Measurements from ENCODE around the gene WDFY4.

Gene WDFY4

DNA sequence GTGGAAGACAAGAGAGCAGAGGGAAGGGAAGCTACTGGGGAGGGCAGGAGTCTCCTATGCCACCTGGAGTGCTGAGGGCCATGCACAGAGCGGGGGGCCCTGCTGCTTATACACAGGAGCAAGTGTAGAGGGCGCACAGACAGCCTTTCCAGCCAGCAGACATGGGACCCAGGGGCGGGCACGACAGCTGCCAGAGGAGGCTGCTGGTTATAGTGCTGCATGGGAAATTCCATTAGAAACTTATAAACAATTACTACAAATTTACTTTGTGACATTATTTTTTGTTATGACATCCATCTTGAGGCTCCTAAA, 90.5 kb downstream of the WDFY4 start:
- H3K9me3 ChIP-seq (ENCODE audit: control insufficient read depth in 5 of 5, low read length in 5 of 5): no peaks in the 10 kb centered on the region
- H3K27ac ChIP-seq (ENCODE audit: low read depth, low read length): no peak overlapping the region
- H3K27me3 ChIP-seq (ENCODE audit: control insufficient read depth in 5 of 5, insufficient read depth in 4 of 5, low read length in 5 of 5): no peaks in the 10 kb centered on the region
- peaks cover 0 to 13% (median 0%) of the 10 kb centered on the region in 5 donors for H3K36me3 ChIP-seq (ENCODE audit: control insufficient read depth in 5 of 5, insufficient read depth in 5 of 5, low read length in 5 of 5)
- H3K4me3 ChIP-seq (ENCODE audit: low read depth in 1 of 5, low read length in 5 of 5): no peak overlapping the region
- peaks cover 0 to 3% (median 0%) of the 10 kb centered on the region in 5 donors for H3K4me1 ChIP-seq (ENCODE audit: control insufficient read depth in 5 of 5, insufficient read depth in 5 of 5, low read length in 5 of 5)
- no peak overlapping the region for H3K9ac ChIP-seq (ENCODE audit: low read length in 5 of 5)

DNA sequence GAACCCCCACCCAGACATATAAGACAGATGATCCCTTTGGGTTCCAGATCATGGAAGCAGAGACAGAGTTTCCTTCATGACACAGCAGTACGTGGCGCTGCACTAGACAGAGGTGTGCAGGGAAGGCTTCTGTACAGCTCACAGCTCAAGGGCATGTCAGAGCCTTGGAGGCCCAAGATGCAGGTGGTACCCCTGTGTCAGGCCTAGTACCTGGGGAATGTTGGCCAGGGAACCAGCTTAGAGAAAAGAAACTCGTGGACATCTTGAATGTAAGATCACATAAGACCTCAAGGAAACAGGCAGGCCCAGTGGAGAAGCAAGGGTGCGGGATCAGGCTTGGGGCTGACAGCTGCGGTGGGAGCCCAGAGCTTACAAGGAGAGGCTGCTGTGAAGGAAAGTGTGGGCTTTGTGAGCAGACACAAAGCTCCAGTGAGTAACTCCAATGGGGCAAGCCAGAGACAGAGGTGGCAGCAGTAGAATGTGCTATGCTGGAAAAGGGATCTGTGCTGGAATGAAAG, 91.4 kb downstream of the WDFY4 start:
- Histone ChIP-seq H3K27me3 (ENCODE audit: control insufficient read depth in 5 of 5, insufficient read depth in 4 of 5, low read length in 5 of 5) (no peaks in the 10 kb centered on the region), H3K27ac (ENCODE audit: low read depth, low read length) (no peak overlapping the region), H3K9ac (ENCODE audit: low read length in 5 of 5) (no peak overlapping the region), H3K4me1 (ENCODE audit: control insufficient read depth in 5 of 5, insufficient read depth in 5 of 5, low read length in 5 of 5) (no peaks in the 10 kb centered on the region), H3K36me3 (ENCODE audit: control insufficient read depth in 5 of 5, insufficient read depth in 5 of 5, low read length in 5 of 5) (peaks cover 0 to 16% (median 0%) of the 10 kb centered on the region in 5 donors), H3K4me3 (ENCODE audit: low read depth in 1 of 5, low read length in 5 of 5) (no peak overlapping the region), H3K9me3 (ENCODE audit: control insufficient read depth in 5 of 5, low read length in 5 of 5) (no peaks in the 10 kb centered on the region)

GRCh38 chr10:48776528-48776927, 91.9 kb downstream of the WDFY4 start:
- Histone ChIP-seq H3K9me3 (ENCODE audit: control insufficient read depth in 5 of 5, low read length in 5 of 5) (no peaks in the 10 kb centered on the region), H3K4me3 (ENCODE audit: low read depth in 1 of 5, low read length in 5 of 5) (no peak overlapping the region), H3K9ac (ENCODE audit: low read length in 5 of 5) (no peak overlapping the region)

DNA sequence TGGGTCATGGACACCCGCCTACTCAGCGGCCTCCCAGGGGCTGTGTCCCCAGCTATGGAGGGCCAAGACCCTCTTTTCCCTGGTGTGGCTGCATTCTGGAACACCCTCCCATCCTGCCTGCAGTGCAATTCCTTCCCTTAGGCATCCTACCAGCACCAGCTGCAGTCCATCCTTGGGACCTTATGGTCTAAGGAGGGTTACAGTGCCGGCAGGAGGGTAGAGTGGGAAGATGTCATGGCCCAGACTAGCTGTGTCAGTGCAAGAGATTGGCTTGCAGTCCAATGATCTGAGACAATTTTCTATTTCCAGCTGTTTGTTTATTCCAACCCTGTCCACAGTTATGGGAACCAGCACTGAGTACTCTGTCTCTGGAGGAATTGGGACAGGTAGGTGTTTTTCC, 92.4 kb downstream of the WDFY4 start:
- H3K27ac ChIP-seq (ENCODE audit: low read depth, low read length): no peak overlapping the region
- no peak overlapping the region for H3K4me3 ChIP-seq (ENCODE audit: low read depth in 1 of 5, low read length in 5 of 5)
- no peaks in the 10 kb centered on the region for H3K9me3 ChIP-seq (ENCODE audit: control insufficient read depth in 5 of 5, low read length in 5 of 5)
- no peaks in the 10 kb centered on the region for H3K4me1 ChIP-seq (ENCODE audit: control insufficient read depth in 5 of 5, insufficient read depth in 5 of 5, low read length in 5 of 5)
- H3K27me3 ChIP-seq (ENCODE audit: control insufficient read depth in 5 of 5, insufficient read depth in 4 of 5, low read length in 5 of 5): no peaks in the 10 kb centered on the region
- H3K36me3 ChIP-seq (ENCODE audit: control insufficient read depth in 5 of 5, insufficient read depth in 5 of 5, low read length in 5 of 5): peaks cover 0 to 16% (median 0%) of the 10 kb centered on the region in 5 donors
- H3K9ac ChIP-seq (ENCODE audit: low read length in 5 of 5): no peak overlapping the region

More at GRCh38 chr10:48776528-48776927, 91.9 kb downstream of the WDFY4 start:
- Histone ChIP-seq H3K4me1 (ENCODE audit: control insufficient read depth in 5 of 5, insufficient read depth in 5 of 5, low read length in 5 of 5) (no peaks in the 10 kb centered on the region), H3K27me3 (ENCODE audit: control insufficient read depth in 5 of 5, insufficient read depth in 4 of 5, low read length in 5 of 5) (no peaks in the 10 kb centered on the region), H3K36me3 (ENCODE audit: control insufficient read depth in 5 of 5, insufficient read depth in 5 of 5, low read length in 5 of 5) (peaks cover 0 to 16% (median 0%) of the 10 kb centered on the region in 5 donors), H3K27ac (ENCODE audit: low read depth, low read length) (no peak overlapping the region)

DNA sequence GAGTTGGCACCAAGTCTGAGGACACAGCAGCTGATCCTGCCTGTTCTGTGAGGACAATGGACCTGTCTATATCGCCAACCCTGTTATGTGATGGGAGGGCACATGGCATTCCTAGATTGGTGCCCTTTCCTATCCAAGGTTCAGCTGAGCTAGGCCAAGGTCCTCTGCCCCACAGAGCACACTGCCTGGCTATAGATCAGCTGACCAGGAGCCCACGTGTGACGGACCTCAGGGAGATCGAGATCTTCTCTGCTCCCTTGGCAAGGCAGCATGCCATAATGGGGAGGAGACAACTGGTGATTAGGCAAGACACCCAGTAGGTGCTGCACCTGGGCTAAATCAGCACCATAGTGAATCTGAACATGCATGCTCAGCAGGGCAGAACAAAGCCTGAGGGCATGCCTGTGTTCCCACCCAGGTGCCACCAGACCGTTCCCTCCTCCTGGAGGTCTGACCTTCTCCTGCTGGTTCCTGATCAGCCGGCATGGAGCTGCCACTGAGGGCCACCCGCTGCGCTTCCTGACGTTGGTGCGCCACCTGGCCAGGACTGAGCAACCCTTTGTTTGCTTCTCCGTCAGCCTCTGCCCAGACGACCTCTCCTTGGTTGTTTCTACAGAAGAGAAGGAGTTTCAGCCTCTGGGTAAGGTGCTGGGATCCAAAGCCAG, 93.7 kb downstream of the WDFY4 start:
- H3K36me3 ChIP-seq (ENCODE audit: control insufficient read depth in 5 of 5, insufficient read depth in 5 of 5, low read length in 5 of 5): peaks cover 0 to 19% (median 0%) of the 10 kb centered on the region in 5 donors
- H3K4me1 ChIP-seq (ENCODE audit: control insufficient read depth in 5 of 5, insufficient read depth in 5 of 5, low read length in 5 of 5): no peaks in the 10 kb centered on the region
- no peak overlapping the region for H3K27ac ChIP-seq (ENCODE audit: low read depth, low read length)
- no peaks in the 10 kb centered on the region for H3K27me3 ChIP-seq (ENCODE audit: control insufficient read depth in 5 of 5, insufficient read depth in 4 of 5, low read length in 5 of 5)
- no peak overlapping the region for H3K4me3 ChIP-seq (ENCODE audit: low read depth in 1 of 5, low read length in 5 of 5)
- no peak overlapping the region for H3K9ac ChIP-seq (ENCODE audit: low read length in 5 of 5)
- H3K9me3 ChIP-seq (ENCODE audit: control insufficient read depth in 5 of 5, low read length in 5 of 5): no peaks in the 10 kb centered on the region

DNA sequence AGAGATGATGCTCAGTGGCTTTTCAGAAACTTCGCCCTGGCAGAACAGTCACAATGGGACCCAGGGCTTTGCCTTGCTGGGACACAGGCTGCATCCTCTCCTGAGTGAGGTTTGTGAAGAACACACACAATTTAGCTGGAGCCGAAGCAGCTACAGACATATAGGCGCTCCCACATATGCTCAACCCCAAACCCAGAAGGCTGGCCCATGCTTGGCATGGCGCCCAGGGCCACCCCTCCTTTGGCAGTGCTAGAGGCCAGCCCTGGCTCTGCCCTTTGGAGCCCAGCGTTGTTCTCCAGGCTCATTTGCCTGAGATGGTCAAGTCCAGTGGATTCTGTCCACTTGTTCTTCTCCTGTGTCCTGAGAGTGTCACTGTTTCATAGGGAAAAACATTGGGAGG, 94.4 kb downstream of the WDFY4 start:
- no peaks in the 10 kb centered on the region for H3K27me3 ChIP-seq (ENCODE audit: control insufficient read depth in 5 of 5, insufficient read depth in 4 of 5, low read length in 5 of 5)
- H3K9ac ChIP-seq (ENCODE audit: low read length in 5 of 5): no peak overlapping the region
- H3K4me3 ChIP-seq (ENCODE audit: low read depth in 1 of 5, low read length in 5 of 5): no peak overlapping the region
- H3K36me3 ChIP-seq (ENCODE audit: control insufficient read depth in 5 of 5, insufficient read depth in 5 of 5, low read length in 5 of 5): peaks cover 0 to 19% (median 0%) of the 10 kb centered on the region in 5 donors
- no peaks in the 10 kb centered on the region for H3K4me1 ChIP-seq (ENCODE audit: control insufficient read depth in 5 of 5, insufficient read depth in 5 of 5, low read length in 5 of 5)
- no peak overlapping the region for H3K27ac ChIP-seq (ENCODE audit: low read depth, low read length)
- H3K9me3 ChIP-seq (ENCODE audit: control insufficient read depth in 5 of 5, low read length in 5 of 5): no peaks in the 10 kb centered on the region

GRCh38 chr10:48779546-48780152, 95.0 kb downstream of the WDFY4 start:
- Histone ChIP-seq H3K27ac (ENCODE audit: low read depth, low read length) (no peak overlapping the region), H3K27me3 (ENCODE audit: control insufficient read depth in 5 of 5, insufficient read depth in 4 of 5, low read length in 5 of 5) (no peaks in the 10 kb centered on the region), H3K4me3 (ENCODE audit: low read depth in 1 of 5, low read length in 5 of 5) (no peak overlapping the region), H3K9me3 (ENCODE audit: control insufficient read depth in 5 of 5, low read length in 5 of 5) (no peaks in the 10 kb centered on the region), H3K9ac (ENCODE audit: low read length in 5 of 5) (no peak overlapping the region), H3K4me1 (ENCODE audit: control insufficient read depth in 5 of 5, insufficient read depth in 5 of 5, low read length in 5 of 5) (no peaks in the 10 kb centered on the region), H3K36me3 (ENCODE audit: control insufficient read depth in 5 of 5, insufficient read depth in 5 of 5, low read length in 5 of 5) (peaks cover 0 to 17% (median 0%) of the 10 kb centered on the region in 5 donors)

GRCh38 chr10:48780341-48780740, 95.7 kb downstream of the WDFY4 start:
- H3K27me3 ChIP-seq (ENCODE audit: control insufficient read depth in 5 of 5, insufficient read depth in 4 of 5, low read length in 5 of 5): no peaks in the 10 kb centered on the region
- H3K4me3 ChIP-seq (ENCODE audit: low read depth in 1 of 5, low read length in 5 of 5): no peak overlapping the region
- H3K36me3 ChIP-seq (ENCODE audit: control insufficient read depth in 5 of 5, insufficient read depth in 5 of 5, low read length in 5 of 5): peaks cover 0 to 17% (median 0%) of the 10 kb centered on the region in 5 donors

DNA sequence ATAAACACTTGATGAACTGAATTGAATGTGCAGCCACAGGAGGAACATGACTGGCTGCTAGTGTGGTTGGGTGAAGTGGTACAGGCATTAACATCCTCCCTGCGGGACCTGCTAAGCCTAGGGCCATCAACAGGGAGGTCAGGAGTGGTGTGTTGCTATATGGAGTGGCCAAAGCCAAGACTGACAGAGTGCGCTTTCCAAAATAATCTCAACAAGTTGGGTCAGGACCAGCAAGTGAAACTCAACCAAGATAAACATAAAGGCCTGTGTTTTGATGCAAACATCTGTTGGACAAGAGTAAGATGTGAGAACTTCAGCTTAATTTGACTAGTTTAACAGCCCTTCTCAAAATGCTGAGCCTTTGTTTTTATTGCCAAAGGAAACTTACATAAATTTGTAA, 97.7 kb downstream of the WDFY4 start:
- H3K36me3 ChIP-seq (ENCODE audit: control insufficient read depth in 5 of 5, insufficient read depth in 5 of 5, low read length in 5 of 5): peaks cover 0 to 15% (median 0%) of the 10 kb centered on the region in 5 donors

More at GRCh38 chr10:48780341-48780740, 95.7 kb downstream of the WDFY4 start:
- H3K9ac ChIP-seq (ENCODE audit: low read length in 5 of 5): no peak overlapping the region
- H3K27ac ChIP-seq (ENCODE audit: low read depth, low read length): no peak overlapping the region
- H3K4me1 ChIP-seq (ENCODE audit: control insufficient read depth in 5 of 5, insufficient read depth in 5 of 5, low read length in 5 of 5): no peaks in the 10 kb centered on the region
- H3K9me3 ChIP-seq (ENCODE audit: control insufficient read depth in 5 of 5, low read length in 5 of 5): no peaks in the 10 kb centered on the region

DNA sequence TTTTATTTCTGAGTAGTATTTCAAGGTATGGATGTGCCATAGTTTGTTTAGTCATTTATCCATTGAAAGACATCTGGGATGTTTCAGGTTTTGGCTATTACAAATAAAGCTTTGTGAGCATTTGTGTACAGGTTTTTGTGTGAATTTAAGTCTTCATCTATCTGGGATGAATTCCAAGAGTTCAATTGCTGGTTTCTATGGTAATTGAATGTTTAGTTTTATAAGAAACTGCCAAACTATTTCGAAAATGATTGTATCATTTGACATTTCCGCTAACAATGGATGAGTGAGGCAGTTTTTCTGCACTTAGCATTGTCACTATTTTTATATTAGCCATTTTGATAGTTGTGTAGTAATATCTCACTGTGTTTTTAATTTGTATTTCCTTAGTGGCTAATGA, 99.4 kb downstream of the WDFY4 start:
- H3K36me3 ChIP-seq (ENCODE audit: control insufficient read depth in 5 of 5, insufficient read depth in 5 of 5, low read length in 5 of 5): peaks cover 0 to 9% (median 0%) of the 10 kb centered on the region in 5 donors
- no peaks in the 10 kb centered on the region for H3K4me1 ChIP-seq (ENCODE audit: control insufficient read depth in 5 of 5, insufficient read depth in 5 of 5, low read length in 5 of 5)
- no peaks in the 10 kb centered on the region for H3K9me3 ChIP-seq (ENCODE audit: control insufficient read depth in 5 of 5, low read length in 5 of 5)
- no peak overlapping the region for H3K4me3 ChIP-seq (ENCODE audit: low read depth in 1 of 5, low read length in 5 of 5)
- no peak overlapping the region for H3K9ac ChIP-seq (ENCODE audit: low read length in 5 of 5)
- H3K27me3 ChIP-seq (ENCODE audit: control insufficient read depth in 5 of 5, insufficient read depth in 4 of 5, low read length in 5 of 5): no peaks in the 10 kb centered on the region
- H3K27ac ChIP-seq (ENCODE audit: low read depth, low read length): no peak overlapping the region

More for the DNA sequence above, 97.7 kb downstream of the WDFY4 start:
- no peak overlapping the region for H3K27ac ChIP-seq (ENCODE audit: low read depth, low read length)
- no peak overlapping the region for H3K9ac ChIP-seq (ENCODE audit: low read length in 5 of 5)
- H3K9me3 ChIP-seq (ENCODE audit: control insufficient read depth in 5 of 5, low read length in 5 of 5): no peaks in the 10 kb centered on the region
- H3K27me3 ChIP-seq (ENCODE audit: control insufficient read depth in 5 of 5, insufficient read depth in 4 of 5, low read length in 5 of 5): no peaks in the 10 kb centered on the region
- no peak overlapping the region for H3K4me3 ChIP-seq (ENCODE audit: low read depth in 1 of 5, low read length in 5 of 5)
- H3K4me1 ChIP-seq (ENCODE audit: control insufficient read depth in 5 of 5, insufficient read depth in 5 of 5, low read length in 5 of 5): no peaks in the 10 kb centered on the region
